Epithelial cell of proximal tubule (primary cell): ENCODE data around the gene ZNF488. TPM values are rescaled to one million over a fixed set of nuclear protein-coding genes. Genes with fewer than 3 reads are reported as not detected.
A peak's percentile ranks its signal among the peaks of the same experiment; 100 is the strongest.

Experiments used
- DNase-seq: peaks from one replicate; pipeline ENCODE4 v3.0.0-alpha.2; 2011; ENCODE audit warnings: low read depth
- H3K4me3 ChIP-seq: 2 replicates; pipeline ENCODE4 v1.5.1; 2011; ENCODE audit warnings: low read depth, mild to moderate bottlenecking, low read length
- total RNA-seq: library from RNA; depleted of rRNA; stranded (reverse); fragments of >200 nt; gene quantifications from 2 replicates; pipeline ENCODE4 v1.2.3, GENCODE V29; 2015
- TF ChIP-seq, protein P1 (sequence below): conservative IDR thresholded peaks from 2 replicates; pipeline ENCODE4 v1.5.1; 2012; ENCODE audit warnings: low read depth, mild to moderate bottlenecking, low read length

The ZNF488 gene
- total RNA-seq, 1 donor from 2014 or later, result 0.63 TPM

DNA sequence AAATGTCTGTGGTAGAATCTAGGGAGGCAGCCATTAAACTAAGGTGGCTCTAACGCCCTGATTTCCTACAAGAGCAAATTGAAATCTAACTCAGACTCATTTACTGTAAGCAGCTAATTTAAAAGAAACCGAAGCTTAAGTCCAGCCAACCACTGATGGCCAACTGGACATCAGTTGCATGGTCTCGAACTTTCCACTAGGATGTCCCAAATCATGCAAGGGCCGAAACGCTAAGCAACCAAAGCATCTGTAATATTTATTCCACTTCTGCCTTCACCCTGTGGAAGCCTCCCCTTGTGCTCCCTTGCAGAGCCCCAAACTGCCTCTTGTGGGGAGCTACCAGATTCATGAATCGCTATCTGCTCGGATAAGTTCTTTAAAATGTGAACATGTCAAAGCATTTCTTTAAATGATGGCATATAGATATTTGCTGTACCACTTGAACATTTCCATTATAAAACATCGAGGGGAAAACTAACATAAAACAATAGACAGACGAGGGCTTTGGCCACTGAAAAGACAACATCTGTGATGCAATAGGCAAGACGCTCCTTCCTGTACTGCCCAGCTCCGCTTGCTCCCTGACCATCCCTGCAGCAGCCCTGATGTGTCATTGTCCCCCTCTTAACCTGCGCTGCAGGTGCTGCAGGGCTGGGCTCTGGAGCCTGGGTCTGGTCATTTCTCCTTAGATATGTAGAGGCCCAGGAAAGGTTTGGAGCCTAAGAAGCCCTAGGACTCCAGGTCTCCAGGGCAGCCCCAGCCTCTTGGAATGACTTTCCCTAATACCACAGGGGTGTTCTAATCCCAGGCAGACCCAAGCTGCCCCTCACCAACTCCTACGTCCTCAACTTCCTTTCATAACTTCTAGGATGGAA is 38.9 kb downstream of the ZNF488 start:
- H3K4me3 ChIP-seq, result no peak overlapping the region
- no peak for DNase-seq
- TF ChIP-seq, protein P1, sequence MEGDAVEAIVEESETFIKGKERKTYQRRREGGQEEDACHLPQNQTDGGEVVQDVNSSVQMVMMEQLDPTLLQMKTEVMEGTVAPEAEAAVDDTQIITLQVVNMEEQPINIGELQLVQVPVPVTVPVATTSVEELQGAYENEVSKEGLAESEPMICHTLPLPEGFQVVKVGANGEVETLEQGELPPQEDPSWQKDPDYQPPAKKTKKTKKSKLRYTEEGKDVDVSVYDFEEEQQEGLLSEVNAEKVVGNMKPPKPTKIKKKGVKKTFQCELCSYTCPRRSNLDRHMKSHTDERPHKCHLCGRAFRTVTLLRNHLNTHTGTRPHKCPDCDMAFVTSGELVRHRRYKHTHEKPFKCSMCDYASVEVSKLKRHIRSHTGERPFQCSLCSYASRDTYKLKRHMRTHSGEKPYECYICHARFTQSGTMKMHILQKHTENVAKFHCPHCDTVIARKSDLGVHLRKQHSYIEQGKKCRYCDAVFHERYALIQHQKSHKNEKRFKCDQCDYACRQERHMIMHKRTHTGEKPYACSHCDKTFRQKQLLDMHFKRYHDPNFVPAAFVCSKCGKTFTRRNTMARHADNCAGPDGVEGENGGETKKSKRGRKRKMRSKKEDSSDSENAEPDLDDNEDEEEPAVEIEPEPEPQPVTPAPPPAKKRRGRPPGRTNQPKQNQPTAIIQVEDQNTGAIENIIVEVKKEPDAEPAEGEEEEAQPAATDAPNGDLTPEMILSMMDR, result no peak

DNA sequence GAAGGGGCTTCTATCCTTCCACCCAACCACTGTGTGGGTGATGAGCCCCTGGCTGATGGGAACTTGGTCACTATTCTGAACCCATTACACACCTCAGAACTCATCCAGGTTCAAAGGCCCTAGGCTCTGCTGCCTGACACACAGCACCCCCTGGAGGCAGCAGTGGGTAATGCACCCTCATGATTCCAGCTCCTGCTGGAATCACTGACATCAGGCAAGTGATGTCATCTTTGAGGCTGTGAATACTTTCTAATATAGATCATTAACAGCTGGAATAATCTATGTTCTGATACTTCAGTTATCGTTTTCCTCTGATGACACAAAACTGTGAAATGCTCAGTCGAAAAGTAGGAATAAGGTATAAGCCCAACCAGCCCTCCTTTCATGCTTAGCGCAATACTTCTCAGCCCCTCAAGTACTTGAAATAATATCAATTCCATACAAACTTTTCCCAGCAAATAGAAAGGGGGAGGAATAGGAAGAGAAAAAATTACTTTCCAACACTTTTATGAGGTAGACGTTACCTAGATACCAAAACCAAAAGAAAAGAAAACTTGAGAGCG is 43.4 kb downstream of the ZNF488 start:
- DNase-seq, result peak; percentile 9
- H3K4me3 ChIP-seq, result no peak overlapping the region
- TF ChIP-seq, protein P1, result peak; percentile 99

DNA sequence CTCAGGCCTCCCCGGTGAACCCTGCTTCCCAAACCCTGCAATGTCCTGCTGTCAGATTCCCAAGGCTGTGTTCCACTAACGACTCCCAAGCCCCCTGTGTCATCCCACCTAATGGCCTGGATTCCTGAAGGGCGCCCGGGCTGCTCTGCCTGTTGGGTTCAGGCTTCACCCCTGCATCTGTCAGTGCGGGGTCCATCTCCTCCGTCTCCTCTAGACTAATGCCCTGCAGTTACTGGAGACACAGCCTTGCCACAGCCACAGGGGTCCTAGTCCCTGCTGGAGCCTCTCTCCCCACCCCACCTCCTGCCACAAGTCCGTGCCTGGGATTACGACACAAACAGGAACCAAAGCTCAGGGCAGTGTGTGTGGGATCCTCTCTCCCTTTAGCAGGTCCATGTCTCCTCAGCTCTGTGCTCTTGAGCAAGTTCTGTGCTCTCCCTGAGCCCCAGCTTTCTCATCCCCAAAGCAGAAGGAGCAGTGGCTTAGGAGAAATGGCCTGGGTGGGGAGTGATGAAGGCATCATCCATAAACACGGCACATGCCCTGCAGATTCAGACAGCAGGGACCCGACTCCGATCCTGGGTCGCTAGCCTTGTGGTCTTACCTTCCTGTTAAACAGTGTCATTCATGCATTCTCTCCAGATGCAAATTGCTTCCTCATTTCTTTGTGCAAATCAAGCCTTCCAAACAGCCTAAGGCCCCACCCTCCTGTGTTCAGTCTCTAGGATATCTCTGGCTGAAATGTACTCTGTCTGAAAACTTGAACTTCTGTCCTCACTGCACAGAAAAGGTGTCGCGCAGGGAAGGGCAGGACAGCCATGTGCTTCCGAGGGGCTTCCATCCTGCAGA is 44.1 kb downstream of the ZNF488 start:
- no peak overlapping the region for H3K4me3 ChIP-seq
- no peak for DNase-seq
- TF ChIP-seq, protein P1, result no peak

DNA sequence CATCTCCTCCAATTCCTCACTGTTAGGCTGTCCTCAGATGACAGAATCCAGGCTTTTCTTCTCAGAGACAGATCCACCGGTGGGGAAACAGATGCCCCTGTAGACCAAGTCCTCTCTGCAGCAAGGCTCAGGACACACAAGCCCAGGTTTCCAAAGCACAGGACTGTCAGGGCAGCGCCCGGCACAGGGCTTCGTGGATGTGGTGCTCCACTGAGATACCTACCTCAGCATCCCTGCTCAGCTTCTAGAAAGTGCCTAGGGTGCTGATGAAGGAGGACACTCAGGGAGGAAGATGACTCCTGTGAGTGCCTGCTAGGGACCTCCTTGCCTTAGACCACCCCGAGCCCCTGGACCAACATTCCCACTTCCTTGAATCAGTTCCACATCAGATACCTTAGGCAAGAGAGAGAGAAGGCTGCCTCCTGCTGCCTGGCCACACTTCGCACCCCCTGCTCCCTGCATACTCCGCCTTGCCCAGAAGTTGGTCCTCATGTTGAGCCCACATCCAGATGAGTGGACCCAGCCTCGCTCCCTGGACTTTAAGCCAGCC is 44.8 kb downstream of the ZNF488 start:
- TF ChIP-seq, protein P1, result no peak
- no peak for DNase-seq
- H3K4me3 ChIP-seq, result no peak overlapping the region

DNA sequence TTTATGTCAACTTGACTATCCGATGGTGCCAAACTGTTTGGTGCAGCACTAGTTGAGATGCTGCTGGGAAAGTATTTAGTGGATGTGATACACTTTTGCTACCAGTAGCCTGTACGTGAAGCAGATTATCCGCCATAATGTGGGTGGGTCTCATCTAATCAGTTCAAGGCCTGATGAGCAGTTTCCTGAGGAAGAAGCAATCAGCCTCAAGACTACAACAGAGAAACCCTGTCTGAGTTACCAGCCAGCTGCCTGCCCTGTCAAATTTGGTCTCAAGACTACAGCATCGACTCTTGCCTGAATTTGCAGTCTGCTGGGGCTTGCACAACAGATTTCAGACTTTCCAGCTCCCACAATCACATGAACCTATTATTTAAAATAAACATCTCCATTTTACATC is 46.8 kb downstream of the ZNF488 start:
- DNase-seq, result no peak
- TF ChIP-seq, protein P1, result no peak
- H3K4me3 ChIP-seq, result no peak overlapping the region

DNA sequence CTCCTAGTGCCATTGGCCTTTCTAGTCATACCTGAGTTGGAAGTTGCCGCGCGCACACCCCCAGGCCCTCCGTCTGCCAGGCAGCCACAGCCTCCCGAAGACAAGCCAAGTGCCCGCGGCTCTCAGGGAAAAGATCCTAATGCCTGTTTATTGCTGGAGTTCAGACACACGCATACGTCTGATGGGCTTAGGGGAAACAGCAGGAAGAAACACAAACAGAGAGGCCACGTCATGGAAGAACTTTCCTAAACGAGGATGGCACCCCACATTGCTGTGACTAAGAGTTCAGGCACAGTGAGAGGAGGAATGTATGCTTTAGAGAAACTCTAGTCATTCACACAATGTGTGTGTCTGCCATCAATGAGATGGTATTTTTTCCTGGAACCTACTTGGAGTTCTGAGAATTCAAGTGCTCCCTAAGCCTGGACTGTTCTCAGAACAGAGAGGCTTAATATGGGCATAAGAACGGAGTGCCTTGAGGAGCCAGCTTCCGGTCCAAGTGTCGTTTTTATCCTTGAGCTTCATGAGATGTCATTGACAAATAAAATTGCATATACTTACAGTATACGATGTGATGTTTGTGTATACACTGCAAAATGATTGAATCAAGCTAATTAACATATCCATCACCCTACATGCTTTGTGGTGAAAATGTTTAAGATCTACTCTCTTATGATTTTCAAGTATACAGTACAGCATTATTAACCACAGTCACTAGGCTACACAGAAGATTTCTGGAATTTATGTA is 47.5 kb downstream of the ZNF488 start:
- no peak for DNase-seq
- TF ChIP-seq, protein P1, result no peak
- H3K4me3 ChIP-seq, result no peak overlapping the region
